GM12891 (cell line): ENCODE measurements around the gene CENPB.

Source experiments
- POLR2A ChIP-seq: IDR thresholded peaks from 2 replicates; pipeline ENCODE4 v1.6.1; 2011; ENCODE audit warnings: low read depth, low read length, control low read depth
- POLR2AphosphoS5 ChIP-seq: IDR thresholded peaks from 2 replicates; pipeline ENCODE4 v1.6.1; 2011; ENCODE audit warnings: low read depth, low read length, control low read depth
- POU2F2 ChIP-seq: IDR thresholded peaks from 2 replicates; pipeline ENCODE4 v1.6.1; 2011; ENCODE audit warnings: low read depth, mild to moderate bottlenecking, control low read depth, low read length, moderate library complexity
- SPI1 ChIP-seq: IDR thresholded peaks from 2 replicates; pipeline ENCODE4 v1.6.1; 2011; ENCODE audit warnings: low read depth, low read length, control low read depth
- TAF1 ChIP-seq: IDR thresholded peaks from 2 replicates; pipeline ENCODE4 v1.6.1; 2011; ENCODE audit warnings: low read depth, low read length, control low read depth

GRCh38 chr20:3798373-3798768 lies 11.8 kb upstream of the CENPB start:
- TF ChIP-seq POLR2A, result no peak
- no peak for TF ChIP-seq TAF1
- TF ChIP-seq POLR2AphosphoS5, result no peak
- TF ChIP-seq POU2F2, result no peak
- no peak for TF ChIP-seq SPI1
